Measurements from ENCODE around the gene HES1.

- no peak for TF ChIP-seq CTCF (IDR thresholded peaks at IDR 0.05)
- TF ChIP-seq POLR2A (IDR thresholded peaks at IDR 0.05) = no peak
These were observed 40.0 kb upstream of the HES1 start for GRCh38 chr3:194095902-194096301.
